Measurements from ENCODE around the gene LRIG1.

LRIG1 gene

DNA sequence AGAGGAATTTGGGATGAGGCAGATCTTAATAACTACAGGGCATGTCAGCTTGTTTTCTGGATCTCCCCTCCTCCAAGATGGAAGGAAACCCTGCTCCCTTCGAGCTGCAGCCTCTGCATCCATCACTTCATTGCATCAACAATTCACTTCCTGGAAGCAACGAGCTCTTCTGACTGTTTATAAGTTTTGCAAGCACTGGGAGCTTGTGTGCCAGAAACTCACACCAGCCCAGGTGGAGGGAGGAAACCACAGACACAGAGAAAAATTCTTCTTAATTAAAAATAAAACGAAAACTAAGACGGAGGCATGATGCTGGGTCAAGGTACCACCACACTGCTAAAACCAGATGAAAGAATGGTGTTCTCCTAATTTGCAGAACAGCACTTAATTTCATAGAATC lies 10.6 kb downstream of the LRIG1 start:
- TF ChIP-seq, protein P1, sequence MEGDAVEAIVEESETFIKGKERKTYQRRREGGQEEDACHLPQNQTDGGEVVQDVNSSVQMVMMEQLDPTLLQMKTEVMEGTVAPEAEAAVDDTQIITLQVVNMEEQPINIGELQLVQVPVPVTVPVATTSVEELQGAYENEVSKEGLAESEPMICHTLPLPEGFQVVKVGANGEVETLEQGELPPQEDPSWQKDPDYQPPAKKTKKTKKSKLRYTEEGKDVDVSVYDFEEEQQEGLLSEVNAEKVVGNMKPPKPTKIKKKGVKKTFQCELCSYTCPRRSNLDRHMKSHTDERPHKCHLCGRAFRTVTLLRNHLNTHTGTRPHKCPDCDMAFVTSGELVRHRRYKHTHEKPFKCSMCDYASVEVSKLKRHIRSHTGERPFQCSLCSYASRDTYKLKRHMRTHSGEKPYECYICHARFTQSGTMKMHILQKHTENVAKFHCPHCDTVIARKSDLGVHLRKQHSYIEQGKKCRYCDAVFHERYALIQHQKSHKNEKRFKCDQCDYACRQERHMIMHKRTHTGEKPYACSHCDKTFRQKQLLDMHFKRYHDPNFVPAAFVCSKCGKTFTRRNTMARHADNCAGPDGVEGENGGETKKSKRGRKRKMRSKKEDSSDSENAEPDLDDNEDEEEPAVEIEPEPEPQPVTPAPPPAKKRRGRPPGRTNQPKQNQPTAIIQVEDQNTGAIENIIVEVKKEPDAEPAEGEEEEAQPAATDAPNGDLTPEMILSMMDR (IDR thresholded peaks at IDR 0.05; ENCODE audit: low read depth, low read length): no peak
- H3K4me3 ChIP-seq (ENCODE audit: low read depth, low read length): no peak overlapping the region
- in situ Hi-C loops (cut with HindIII; ENCODE audit: low sequenced_read_pairs): no loop called here
- no peak for DNase-seq (ENCODE audit: low read depth, low spot score)

DNA sequence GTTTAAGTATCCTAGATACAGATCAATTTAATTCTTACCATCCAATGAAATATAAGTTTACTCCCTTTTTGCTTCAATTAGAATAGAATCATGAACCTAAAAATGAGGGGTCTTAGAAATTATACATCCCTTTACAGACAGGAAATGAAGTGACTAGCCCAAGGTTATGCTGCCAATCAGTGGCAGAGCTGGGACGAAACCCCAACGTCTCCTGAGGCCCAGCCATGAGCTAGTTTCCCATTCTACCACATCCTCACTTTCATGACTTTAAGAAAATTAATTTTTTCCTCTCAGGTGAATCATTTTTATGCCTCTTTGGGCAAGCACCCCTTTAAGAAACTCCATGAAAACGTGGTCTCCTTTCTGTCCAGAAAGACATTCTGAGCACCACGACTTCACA lies 11.2 kb downstream of the LRIG1 start:
- no peak overlapping the region for H3K4me3 ChIP-seq (ENCODE audit: low read depth, low read length)
- TF ChIP-seq, protein P1 (IDR thresholded peaks at IDR 0.05; ENCODE audit: low read depth, low read length): no peak
- DNase-seq (ENCODE audit: low read depth, low spot score): no peak
- in situ Hi-C loops (cut with HindIII; ENCODE audit: low sequenced_read_pairs): no loop called here

DNA sequence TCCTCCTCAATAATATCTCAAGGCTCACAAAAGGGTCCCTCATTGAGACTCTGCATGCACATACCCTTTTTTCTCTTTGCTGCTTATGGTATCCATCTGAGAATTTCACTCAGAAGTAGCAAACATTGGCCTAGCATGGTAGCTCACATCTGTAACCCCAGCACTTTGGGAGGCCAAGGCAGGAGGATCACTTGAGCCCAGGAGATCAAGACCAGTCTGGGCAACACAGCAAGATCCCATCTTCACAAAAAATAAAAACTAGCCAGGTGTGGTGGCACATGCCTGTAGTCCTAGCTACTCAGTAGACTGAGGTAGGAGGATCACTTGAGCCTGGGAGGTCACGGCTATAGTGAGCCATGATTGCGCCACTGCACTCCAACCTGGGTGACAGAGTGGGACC lies 11.7 kb downstream of the LRIG1 start:
- no peak overlapping the region for H3K4me3 ChIP-seq (ENCODE audit: low read depth, low read length)
- no peak for DNase-seq (ENCODE audit: low read depth, low spot score)
- in situ Hi-C loops (cut with HindIII; ENCODE audit: low sequenced_read_pairs): no loop called here
- TF ChIP-seq, protein P1 (IDR thresholded peaks at IDR 0.05; ENCODE audit: low read depth, low read length): no peak

DNA sequence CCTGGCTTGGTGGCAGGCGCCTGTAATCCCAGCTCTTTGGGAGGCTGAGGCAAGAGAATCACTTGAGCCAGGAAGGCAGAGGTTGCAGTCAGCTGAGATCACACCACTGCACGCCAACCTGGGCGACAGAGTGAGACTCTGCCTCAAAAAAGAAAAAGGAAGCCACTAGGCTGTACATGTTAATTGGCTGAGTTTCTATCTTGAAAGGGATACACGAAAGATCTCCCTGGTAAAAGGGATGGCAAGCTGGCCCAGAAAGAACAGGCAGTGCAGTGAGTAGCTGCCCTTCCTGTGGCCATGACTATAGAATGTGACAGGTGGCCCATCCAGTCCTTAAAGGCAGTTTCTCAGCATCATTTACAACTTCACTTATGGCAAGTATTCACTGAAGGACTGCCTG lies 12.3 kb downstream of the LRIG1 start:
- no peak overlapping the region for H3K4me3 ChIP-seq (ENCODE audit: low read depth, low read length)
- in situ Hi-C loops (cut with HindIII; ENCODE audit: low sequenced_read_pairs): no loop called here
- TF ChIP-seq, protein P1 (IDR thresholded peaks at IDR 0.05; ENCODE audit: low read depth, low read length): no peak
- no peak for DNase-seq (ENCODE audit: low read depth, low spot score)

DNA sequence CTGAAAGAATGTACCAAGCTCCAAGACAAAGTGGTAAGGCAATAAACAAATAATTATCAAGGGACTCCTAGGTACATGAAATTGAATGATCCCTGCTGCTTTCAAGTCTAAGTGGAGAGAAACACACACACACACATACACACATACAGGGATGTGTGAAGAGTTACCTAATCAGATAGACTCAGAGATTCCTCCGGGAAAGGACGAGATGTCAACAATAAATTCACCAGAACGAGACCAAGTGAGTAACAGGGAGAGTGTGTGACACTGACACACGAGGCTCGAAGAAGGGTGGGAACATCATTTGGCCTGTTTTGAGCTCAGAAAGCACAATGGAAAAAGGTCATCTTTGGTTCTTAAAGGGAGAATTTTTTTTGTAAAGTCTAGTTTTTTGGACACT lies 13.4 kb downstream of the LRIG1 start:
- DNase-seq (ENCODE audit: low read depth, low spot score): peak; percentile 55
- no peak overlapping the region for H3K4me3 ChIP-seq (ENCODE audit: low read depth, low read length)
- in situ Hi-C loops (cut with HindIII; ENCODE audit: low sequenced_read_pairs): no loop called here
- TF ChIP-seq, protein P1 (IDR thresholded peaks at IDR 0.05; ENCODE audit: low read depth, low read length): no peak

DNA sequence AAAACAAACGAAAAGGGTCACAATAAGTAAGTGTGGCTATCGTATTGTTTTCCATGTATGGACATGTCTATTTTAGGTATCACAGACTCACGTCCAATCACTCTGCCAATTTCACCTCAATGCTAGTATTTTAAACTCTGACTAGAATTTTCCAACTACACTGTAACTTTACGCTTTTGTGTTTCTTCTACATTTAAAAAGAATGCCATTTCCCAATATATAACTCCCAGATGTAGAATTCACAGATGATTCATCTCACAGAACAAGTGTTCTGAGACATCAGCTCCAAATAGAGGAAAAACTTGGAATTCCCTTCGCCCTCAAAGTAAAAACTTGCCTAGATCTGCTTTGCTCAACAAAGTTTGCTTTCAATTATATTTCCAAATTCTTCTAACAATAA lies 14.2 kb downstream of the LRIG1 start:
- peak; percentile 86 for DNase-seq (ENCODE audit: low read depth, low spot score)
- in situ Hi-C loops (cut with HindIII; ENCODE audit: low sequenced_read_pairs): no loop called here
- TF ChIP-seq, protein P1 (IDR thresholded peaks at IDR 0.05; ENCODE audit: low read depth, low read length): no peak
- H3K4me3 ChIP-seq (ENCODE audit: low read depth, low read length): no peak overlapping the region

DNA sequence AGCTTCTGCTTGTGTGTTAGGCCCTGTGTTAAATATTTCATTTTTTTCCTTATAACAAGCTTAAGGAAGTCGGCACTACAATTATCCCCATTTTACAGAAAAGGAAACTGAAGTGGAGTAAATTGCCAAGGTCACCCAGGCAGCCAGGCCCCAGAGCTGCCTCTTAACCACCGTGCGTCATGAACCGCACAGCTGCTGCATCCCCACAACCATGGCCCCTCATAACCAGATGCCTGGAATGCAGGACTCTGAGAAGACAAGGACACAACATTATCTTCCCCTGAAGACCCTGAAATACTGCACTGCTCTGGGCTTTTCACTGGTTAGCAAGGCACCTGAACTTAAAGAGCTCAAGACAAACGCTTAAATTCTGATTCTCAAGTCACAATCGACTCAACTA lies 14.6 kb downstream of the LRIG1 start:
- TF ChIP-seq, protein P1 (IDR thresholded peaks at IDR 0.05; ENCODE audit: low read depth, low read length): no peak
- no peak overlapping the region for H3K4me3 ChIP-seq (ENCODE audit: low read depth, low read length)
- in situ Hi-C loops (cut with HindIII; ENCODE audit: low sequenced_read_pairs): no loop called here
- no peak for DNase-seq (ENCODE audit: low read depth, low spot score)

Data from astrocyte of the spinal cord (primary cell).